Motor neuron (in vitro differentiated cells): ENCODE measurements around the gene DPP10. TPM values are rescaled to one million over a fixed set of nuclear protein-coding genes. Genes with fewer than 3 reads are reported as not detected.
"Not testable (repeated sequence)": the region's sequence is repeated elsewhere in the genome, so short reads cannot be mapped to it uniquely, and the experiment has no call there.

Experiments used
- ATAC-seq, 8 experiments: fragments of 200-7000 bp; cut with Tn5 transposase; replicated peaks in 6 of 8; 2 replicates each; pipeline ENCODE4 v1.8.0; 2021; ENCODE audit warnings: mild to moderate bottlenecking in 8 of 8, moderate library complexity in 8 of 8
- H3K27ac ChIP-seq, 2 donors: fragments of 250-450 bp; sonication (Bioruptor Pico); 2 replicates each; pipeline ENCODE4 v1.9.0; 2021; ENCODE audit warnings: antibody characterized with exemption in 2 of 2, mild to moderate bottlenecking in 2 of 2, moderate library complexity in 1 of 2
- H3K4me1 ChIP-seq, 2 donors: fragments of 250-450 bp; sonication (Bioruptor Pico); replicated peaks in 1 of 2; 2 replicates each; pipeline ENCODE4 v1.6.1; 2021; ENCODE audit warnings: antibody characterized with exemption in 2 of 2, mild to moderate bottlenecking in 2 of 2, moderate library complexity in 1 of 2
- H3K4me3 ChIP-seq, 5 donors: fragments of 250-450 bp; sonication (Bioruptor Pico); 2 replicates each; pipeline ENCODE4 v1.9.0; 2021; ENCODE audit warnings: antibody characterized with exemption in 5 of 5, mild to moderate bottlenecking in 5 of 5, moderate library complexity in 4 of 5
- WGBS, 10 experiments: fragments of 450-650 bp; shearing (Covaris generic); methylation state at CpG; one replicate each; pipeline ENCODE4 v1.0.0; 2022; 5-methylcytosine and 5-hydroxymethylcytosine counted together
- in situ Hi-C, 9 experiments: fragments of 400-800 bp; cut with MboI; loops; one replicate each; pipeline ENCODE4 v1.15.0; 2021; ENCODE audit warnings: low sequenced_read_pairs in 9 of 9, low pct_unique_long_range_greater_than_20kb in 2 of 9; ENCODE audit not compliant: unreplicated experiment in 9 of 9
- total RNA-seq, 8 experiments: library from RNA; unstranded; fragments of 300-600 nt; gene quantifications; 2 replicates each; pipeline versions ENCODE4 v1.2.3 to v1.2.4, GENCODE V29; 2022

The DPP10 gene
- total RNA-seq, 8 experiments from 2014 or later, result 0.36 to 11.2 (median 6.7) TPM; not detected in 1

DNA sequence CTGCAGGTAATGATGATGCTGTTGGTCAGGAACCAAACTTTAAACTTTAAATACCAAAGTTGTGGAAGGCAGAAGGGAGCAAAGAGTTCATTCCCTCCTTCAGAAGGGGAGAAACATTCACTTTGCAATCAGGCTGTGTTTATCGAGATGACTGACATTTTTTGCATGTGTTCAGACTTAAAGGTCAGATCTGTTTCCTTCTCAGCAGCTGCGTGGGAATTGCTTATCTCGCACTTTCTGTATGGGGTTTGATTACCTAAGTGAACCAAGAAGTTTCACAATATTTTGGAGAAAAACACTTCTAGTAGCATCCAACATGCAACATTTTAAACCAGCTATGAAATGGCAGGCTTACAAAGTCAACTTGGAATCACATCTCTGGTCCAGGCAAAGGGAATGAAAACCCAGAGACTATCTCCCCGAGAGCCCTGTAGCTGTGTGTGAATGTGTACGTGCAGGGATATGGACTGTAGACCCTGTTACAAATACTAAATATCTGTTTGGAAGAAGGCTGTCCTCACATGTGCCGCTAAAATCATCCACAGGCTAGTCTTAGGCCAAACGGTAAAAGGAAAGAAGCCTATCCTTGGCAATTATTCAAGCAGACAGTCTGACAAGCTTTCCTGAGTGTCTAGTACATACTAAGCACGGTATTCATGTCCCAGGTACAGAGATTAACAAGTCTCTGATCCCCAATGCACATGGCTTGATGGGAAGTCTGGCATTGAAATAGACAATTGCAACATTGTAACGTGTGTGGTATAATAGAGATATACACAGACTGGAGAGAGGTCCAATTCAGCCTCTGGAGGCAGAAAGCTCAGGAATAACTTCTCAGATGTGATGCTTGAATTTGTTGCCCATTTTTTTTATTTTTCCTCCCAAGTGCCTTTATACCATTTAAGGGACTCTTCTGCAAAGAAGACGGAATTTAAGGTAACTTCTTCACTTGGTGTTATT lies 483.1 kb downstream of the DPP10 start:
- H3K4me1 ChIP-seq, result no peaks in the 10 kb centered on the region
- no peak overlapping the region for H3K27ac ChIP-seq
- WGBS, 10 experiments, result 9 to 100% (median 74%) methylated on average over 1 to 10 of the region's 10 CpGs
- no peak for ATAC-seq
- in situ Hi-C loops, result no loop called here
- no peak overlapping the region for H3K4me3 ChIP-seq

DNA sequence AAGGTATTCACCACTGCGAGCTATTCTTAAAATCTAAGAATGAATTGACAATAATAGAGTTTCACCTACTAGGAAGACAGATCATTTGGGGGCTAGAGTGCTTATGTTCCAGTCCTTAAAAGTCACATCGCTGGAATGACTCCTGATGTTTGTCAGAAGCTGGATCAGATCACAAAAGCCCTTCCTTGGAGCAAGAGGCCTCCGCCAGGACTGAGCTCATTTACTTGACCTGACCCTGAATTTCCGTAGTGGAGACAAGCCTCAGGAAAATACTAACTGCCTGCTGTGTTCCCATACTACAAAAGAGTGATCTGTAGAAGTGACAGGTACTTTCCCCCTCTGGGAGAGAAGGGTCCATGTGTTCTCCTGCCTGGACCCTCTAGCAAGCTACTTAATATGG lies 483.9 kb downstream of the DPP10 start:
- Histone ChIP-seq H3K4me3 (no peak overlapping the region), H3K4me1 (no peaks in the 10 kb centered on the region), H3K27ac (no peak overlapping the region)
- in situ Hi-C loops, result no loop called here
- no peak for ATAC-seq
- WGBS, 10 experiments, result 0 to 100% (median 32%) methylated on average over 1 to 4 of the region's 4 CpGs; no CpG with 5 or more reads in 2 of the 10 experiments

DNA sequence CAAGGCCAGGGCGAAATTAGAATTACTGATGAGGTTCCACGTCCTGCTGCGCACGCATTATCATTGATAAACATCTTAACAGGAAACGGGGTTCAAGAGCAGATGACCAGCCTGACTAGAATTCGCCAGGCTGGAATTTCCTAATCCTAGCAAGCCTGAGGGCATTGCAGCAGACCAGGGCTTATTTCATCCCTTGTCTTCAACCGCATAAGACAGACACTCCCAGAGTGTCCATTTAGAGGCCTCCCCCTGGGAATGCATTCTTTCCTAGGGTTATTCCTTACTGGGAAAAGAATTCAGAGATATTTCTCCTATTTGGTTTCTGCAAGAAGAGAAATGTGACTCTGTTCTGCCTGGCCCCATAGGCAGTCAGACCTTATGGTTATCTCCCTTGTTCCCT lies 486.8 kb downstream of the DPP10 start:
- in situ Hi-C loops, result no loop called here
- H3K4me3 ChIP-seq, result no peak overlapping the region
- H3K4me1 ChIP-seq, result no peaks in the 10 kb centered on the region
- H3K27ac ChIP-seq, result no peak overlapping the region
- ATAC-seq, result no peak
- 0 to 100% (median 65%) methylated on average over 2 to 6 of the region's 7 CpGs; no CpG with 5 or more reads in 2 of the 10 experiments for WGBS, 10 experiments

GRCh38 chr2:114933671-114934241 lies 491.3 kb downstream of the DPP10 start:
- Histone ChIP-seq H3K27ac (no peak overlapping the region), H3K4me3 (no peak overlapping the region), H3K4me1 (no peaks in the 10 kb centered on the region)
- ATAC-seq, result no peak
- in situ Hi-C loops, result no loop called here
- WGBS, 10 experiments, result 0 to 89% (median 40%) methylated on average over 1 to 4 of the region's 4 CpGs; no CpG with 5 or more reads in 2 of the 10 experiments

- Histone ChIP-seq H3K4me3 (no peak overlapping the region), H3K27ac (no peak overlapping the region), H3K4me1 (no peaks in the 10 kb centered on the region)
- no peak for ATAC-seq
- in situ Hi-C loops, result no loop called here
- 14 to 100% (median 71%) methylated on average over 1 to 7 of the region's 7 CpGs for WGBS, 10 experiments
These were observed 492.6 kb downstream of the DPP10 start for GRCh38 chr2:114935031-114935430.

DNA sequence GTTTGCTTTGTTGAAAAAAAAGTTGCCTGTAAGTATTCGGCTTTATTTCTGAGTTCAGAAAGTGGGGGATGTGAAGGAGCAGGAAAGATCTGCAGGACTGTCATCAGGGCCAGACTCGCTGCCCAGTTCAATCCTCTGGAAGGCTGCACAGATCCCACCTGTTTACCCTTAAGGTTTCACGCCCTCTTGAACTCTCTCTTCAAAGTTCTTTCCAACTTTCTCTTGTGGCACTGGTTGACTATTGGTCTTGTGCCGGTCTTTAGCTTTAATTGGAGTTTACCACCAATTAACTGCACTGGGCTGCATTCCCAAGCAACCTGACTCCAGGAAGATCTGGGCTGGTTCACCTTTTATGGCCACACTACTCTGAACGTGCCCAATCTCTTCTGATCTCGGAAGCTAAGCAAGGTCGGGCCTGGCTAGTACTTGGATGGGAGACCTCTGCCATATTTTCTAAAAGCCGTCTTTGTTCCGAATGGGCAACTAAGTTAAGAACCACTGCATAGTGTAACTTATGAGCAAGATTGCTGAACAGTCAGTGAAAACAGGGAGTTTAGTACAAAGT lies 495.0 kb downstream of the DPP10 start:
- Histone ChIP-seq H3K27ac (no peak overlapping the region), H3K4me3 (no peak overlapping the region), H3K4me1 (peaks cover 0 to 4% of the 10 kb centered on the region in 2 donors)
- ATAC-seq, result no peak
- WGBS, 10 experiments, result 25 to 100% (median 88%) methylated on average over 2 to 6 of the region's 9 CpGs
- in situ Hi-C loops, result no loop called here

DNA sequence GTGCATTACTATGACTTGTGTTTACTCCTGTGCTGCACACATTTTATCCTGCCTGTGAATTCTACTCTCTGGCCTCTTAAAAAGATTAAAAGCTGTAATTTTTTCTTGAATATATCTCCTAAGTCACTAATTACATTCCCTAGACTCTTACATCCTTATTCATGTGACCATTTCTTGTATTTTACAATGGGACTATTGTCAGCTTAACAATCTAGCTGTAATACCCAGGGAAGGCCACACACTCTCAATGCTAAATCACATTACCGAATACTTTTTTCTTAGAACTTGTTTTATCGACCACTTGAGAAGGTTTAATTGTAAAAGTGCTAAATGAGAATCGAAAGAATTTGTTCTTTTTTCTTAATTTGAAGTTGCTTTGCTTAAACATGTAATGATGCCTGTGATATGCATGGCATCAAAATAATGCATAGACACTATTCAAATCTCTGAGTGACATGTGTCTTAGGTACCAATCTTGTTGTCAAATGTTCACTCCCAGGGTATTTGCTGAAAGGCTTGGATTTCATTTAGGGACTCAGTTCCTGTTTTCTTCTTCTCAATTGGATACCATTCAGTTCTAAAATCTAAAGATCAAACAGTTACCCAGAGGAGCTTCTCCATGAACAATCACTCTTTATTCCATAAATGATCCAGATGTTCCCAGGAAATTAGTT lies 498.5 kb downstream of the DPP10 start:
- no peak overlapping the region for H3K4me3 ChIP-seq
- peaks cover 0 to 4% of the 10 kb centered on the region in 2 donors for H3K4me1 ChIP-seq
- peak in 5 of 8 experiments; percentile 12 to 49 (median 23) for ATAC-seq
- in situ Hi-C loops, result no loop called here
- no peak overlapping the region for H3K27ac ChIP-seq
- WGBS, 10 experiments, result 0 to 88% (median 49%) methylated on average over 1 to 3 of the region's 3 CpGs

- in situ Hi-C loops, result no loop called here
- H3K4me1 ChIP-seq, result peaks cover 0 to 5% of the 10 kb centered on the region in 2 donors
- H3K27ac ChIP-seq, result no peak overlapping the region
- ATAC-seq, result no peak
- 40 to 88% (median 64%) methylated on average over 1 to 2 of the region's 2 CpGs; no CpG with 5 or more reads in 7 of the 10 experiments for WGBS, 10 experiments
- H3K4me3 ChIP-seq, result no peak overlapping the region
These were observed 506.9 kb downstream of the DPP10 start for GRCh38 chr2:114949228-114949804.

GRCh38 chr2:114960389-114960788 lies 517.9 kb downstream of the DPP10 start:
- WGBS, 10 experiments, result 41 to 100% (median 92%) methylated on average over 1 to 5 of the region's 5 CpGs
- Histone ChIP-seq H3K27ac (no peak overlapping the region), H3K4me3 (no peak overlapping the region), H3K4me1 (peaks cover 0 to 6% of the 10 kb centered on the region in 2 donors)
- ATAC-seq, result no peak
- in situ Hi-C loops, result no loop called here

DNA sequence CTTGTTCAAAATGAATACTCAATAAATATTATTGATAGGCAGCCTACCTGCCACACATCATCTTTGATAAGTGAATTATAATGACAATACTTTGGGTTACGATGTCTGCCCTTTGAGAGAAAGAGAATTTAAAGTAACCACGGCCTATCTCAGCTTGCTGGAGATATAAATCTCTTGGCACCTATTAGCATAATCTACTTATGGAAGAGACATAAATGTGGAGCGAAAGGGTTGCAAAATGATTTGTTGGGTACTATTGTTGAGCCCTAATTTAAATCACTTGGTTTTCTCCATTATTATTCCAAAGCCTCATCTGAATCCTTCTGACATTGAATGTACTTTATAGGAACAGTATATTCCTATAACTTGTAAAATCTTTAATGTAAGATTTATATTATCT lies 520.1 kb downstream of the DPP10 start:
- H3K4me3 ChIP-seq, result no peak overlapping the region
- ATAC-seq, result peak in 1 of 8 experiments; percentile 75
- peaks cover 0 to 6% of the 10 kb centered on the region in 2 donors for H3K4me1 ChIP-seq
- in situ Hi-C loops, result no loop called here
- no peak overlapping the region for H3K27ac ChIP-seq
- 0 to 83% (median 48%) methylated on average over 1 to 3 of the region's 3 CpGs for WGBS, 10 experiments

GRCh38 chr2:114968748-114969400 lies 526.4 kb downstream of the DPP10 start:
- Histone ChIP-seq H3K4me3 (no peak overlapping the region), H3K27ac (no peak overlapping the region), H3K4me1 (peaks cover 2 to 4% of the 10 kb centered on the region in 2 donors)
- in situ Hi-C loops, result no loop called here
- ATAC-seq, result no peak
- WGBS, 10 experiments, result 0 to 100% (median 67%) methylated on average over 1 to 2 of the region's 2 CpGs

- H3K27ac ChIP-seq, in situ Hi-C loops, H3K4me3 ChIP-seq, ATAC-seq, H3K4me1 ChIP-seq: not testable (repeated sequence)
- WGBS, 10 experiments, result 63% methylated on average over 4 of the region's 19 CpGs; no CpG with 5 or more reads in 9 of the 10 experiments
These were observed 561.9 kb downstream of the DPP10 start for GRCh38 chr2:115004321-115004720.
